K562 (cell line): ENCODE data around the gene PIANP. TPM values are rescaled to one million over a fixed set of nuclear protein-coding genes. Genes with fewer than 3 reads are reported as not detected.

Source experiments
- ATF4 ChIP-seq: fragments of 450-650 bp; formaldehyde crosslinking; IDR thresholded peaks from 2 replicates; pipeline ENCODE4 v1.4.0; 2022; ENCODE audit warnings: mild to moderate bottlenecking, moderate library complexity
- BCOR ChIP-seq: fragments of 450-650 bp; IDR thresholded peaks from 2 replicates; pipeline ENCODE4 v1.6.1; 2016
- BHLHE40 ChIP-seq: IDR thresholded peaks from 2 replicates; pipeline ENCODE4 v1.6.1; 2011; ENCODE audit warnings: low read length, improper control_type of control experiment
- CBX2 ChIP-seq: fragments of 200-600 bp; sonication (generic); IDR thresholded peaks from one replicate; pipeline ENCODE4 v1.6.1; 2012; ENCODE audit warnings: mild to moderate bottlenecking, low read length, inconsistent platforms; ENCODE audit not compliant: insufficient read depth, poor library complexity, severe bottlenecking
- CCNT2 ChIP-seq: IDR thresholded peaks from 2 replicates; pipeline ENCODE4 v1.6.1; 2011; ENCODE audit warnings: borderline replicate concordance, low read depth, mild to moderate bottlenecking, moderate library complexity, mixed read lengths, low read length; ENCODE audit not compliant: insufficient read length; ENCODE audit errors: extremely low read depth
- CREM ChIP-seq: IDR thresholded peaks from 2 replicates; pipeline ENCODE4 v1.6.1; 2014; ENCODE audit warnings: antibody characterized with exemption, low read depth
- DDX20 ChIP-seq: fragments of 450-650 bp; IDR thresholded peaks from 2 replicates; pipeline ENCODE4 v1.6.1; 2016; ENCODE audit warnings: missing genetic modification characterization, low read depth, mild to moderate bottlenecking, missing compliant biosample characterization, moderate library complexity
- EGR1 ChIP-seq: fragments of 450-650 bp; conservative IDR thresholded peaks from 2 replicates; pipeline ENCODE4 v1.6.1; 2017; ENCODE audit warnings: mild to moderate bottlenecking
- ELF4 ChIP-seq: fragments of 450-650 bp; formaldehyde crosslinking; IDR thresholded peaks from 2 replicates; pipeline ENCODE4 v1.4.0; 2022; ENCODE audit warnings: missing genetic modification characterization
- EP400 ChIP-seq: fragments of 450-650 bp; IDR thresholded peaks from 2 replicates; pipeline ENCODE4 v1.6.1; 2017; ENCODE audit warnings: antibody characterized with exemption, mild to moderate bottlenecking, moderate library complexity
- FOXO4 ChIP-seq: fragments of 450-650 bp; formaldehyde crosslinking; IDR thresholded peaks from 2 replicates; pipeline ENCODE4 v1.4.0; 2020; ENCODE audit warnings: mild to moderate bottlenecking, moderate library complexity
- FOXP4 ChIP-seq: sonication (generic); formaldehyde crosslinking; IDR thresholded peaks from 2 replicates; pipeline ENCODE4 v1.8.0; 2022; ENCODE audit warnings: mild to moderate bottlenecking, missing genetic modification reagents, borderline replicate concordance
- GABPB2 ChIP-seq: fragments of 250-450 bp; sonication (Bioruptor Pico); conservative IDR thresholded peaks from 2 replicates; pipeline ENCODE4 v1.5.1; 2021; ENCODE audit warnings: mild to moderate bottlenecking
- GATA2 ChIP-seq: sonication (generic); formaldehyde crosslinking; IDR thresholded peaks from 2 replicates; pipeline ENCODE4 v1.4.0; 2020; ENCODE audit warnings: mild to moderate bottlenecking, missing genetic modification reagents
- HEY1 ChIP-seq: fragments of 250-450 bp; sonication (Bioruptor Pico); IDR thresholded peaks from 2 replicates; pipeline ENCODE4 v1.5.0; 2020; ENCODE audit warnings: mild to moderate bottlenecking, moderate library complexity, borderline replicate concordance
- MTA2 ChIP-seq: fragments of 450-650 bp; IDR thresholded peaks from 2 replicates; pipeline ENCODE4 v1.6.1; 2016; ENCODE audit warnings: low read depth
- MXI1 ChIP-seq: IDR thresholded peaks from 2 replicates; pipeline ENCODE4 v1.6.1; 2011; ENCODE audit warnings: low read depth, mild to moderate bottlenecking, improper control_type of control experiment, low read length
- PCBP2 ChIP-seq: fragments of 200-400 bp; formaldehyde crosslinking; IDR thresholded peaks from 2 replicates; pipeline ENCODE4 v1.6.1; 2018; ENCODE audit warnings: low read length, low read depth, mild to moderate bottlenecking, moderate library complexity; ENCODE audit not compliant: poor library complexity, severe bottlenecking
- PHTF2 ChIP-seq: fragments of 250-450 bp; sonication (Bioruptor Pico); IDR thresholded peaks from 2 replicates; pipeline ENCODE4 v1.5.0; 2021; ENCODE audit warnings: mild to moderate bottlenecking
- SMAD1 ChIP-seq: fragments of 150-350 bp; IDR thresholded peaks from 2 replicates; pipeline ENCODE4 v1.6.1; 2014; ENCODE audit warnings: low read length, low read depth; ENCODE audit not compliant: partially characterized antibody
- SREBF1 ChIP-seq: fragments of 150-350 bp; IDR thresholded peaks from 2 replicates; pipeline ENCODE4 v1.6.1; 2014; ENCODE audit warnings: antibody characterized with exemption, low read depth, low read length, borderline replicate concordance
- SRSF9 ChIP-seq: fragments of 200-400 bp; formaldehyde crosslinking; IDR thresholded peaks from 2 replicates; pipeline ENCODE4 v1.6.1; 2017; ENCODE audit warnings: low read depth, low read length, borderline replicate concordance
- TEAD1 ChIP-seq, 2 experiments: fragments of 450-650 bp in 1 of 2; sonication (generic) in 1 of 2; formaldehyde crosslinking; IDR thresholded peaks; 2 replicates each; pipeline versions ENCODE4 v1.4.0 to v1.8.0; 2020 to 2022; ENCODE audit warnings: mild to moderate bottlenecking in 2 of 2, missing genetic modification reagents in 1 of 2
- ZNF184 ChIP-seq: sonication (generic); formaldehyde crosslinking; IDR thresholded peaks from 2 replicates; pipeline ENCODE4 v1.5.0; 2020; ENCODE audit warnings: missing genetic modification reagents
- ZNF239 ChIP-seq: fragments of 250-450 bp; sonication (Bioruptor Pico); IDR thresholded peaks from 2 replicates; pipeline ENCODE4 v1.4.0; 2020; ENCODE audit warnings: mild to moderate bottlenecking
- ZSCAN29 ChIP-seq: fragments of 450-650 bp; IDR thresholded peaks from 2 replicates; pipeline ENCODE4 v1.6.1; 2017
- polyA plus RNA-seq, 8 experiments: library from polyadenylated mRNA; depleted of rRNA in 4 of 8; stranded (reverse) in 5 of 8; unstranded in 3 of 8; fragments of >200 nt; fragmentation: Nextera tagmentation in 2 of 8; fragmentation: Illumina TruSeq in 1 of 8; extraction: Ambion mirVana in 2 of 8; extraction: Trizol in 1 of 8; gene quantifications; 2 replicates each; pipeline versions ENCODE4 v1.2.1 to v1.2.3, GENCODE V29; 2011 to 2014; ENCODE audit warnings: inconsistent platforms in 1 of 8, missing spikeins in 1 of 8
- total RNA-seq, 7 experiments: library from RNA; depleted of rRNA in 6 of 7; stranded (reverse); fragments of >200 nt in 6 of 7; fragmentation: Illumina TruSeq in 2 of 7; extraction: Trizol in 2 of 7; gene quantifications; 2 replicates each; pipeline versions ENCODE4 v1.2.1 to v1.2.3, GENCODE V29; 2011 to 2021; ENCODE audit warnings: low replicate concordance in 1 of 7

Gene PIANP
- total and polyA plus RNA-seq, 9 of the 15 experiments (the other 6 are each of a cell fraction or from before 2014, with no cell fraction given) = 0.07 TPM; not detected in 8

GRCh38 chr12:6688999-6689882 is 11.4 kb downstream of the PIANP start, which contains the start of gene ZNF384 (continued):
- 0 out of 2 replicates have a peak, but pooled peaks have one; percentile 17 for TF ChIP-seq MXI1
- no peak for TF ChIP-seq FOXP4 (CRISPR knock-in tag)
- no peak; the same call in 1 of the 2 replicates for TF ChIP-seq BHLHE40
- TF ChIP-seq CCNT2 = no peak
- TF ChIP-seq CBX2 = no peak
- no peak for TF ChIP-seq GABPB2 (CRISPR knock-in tag)
- no peak; a peak in 1 of 4 replicates for TF ChIP-seq TEAD1 (CRISPR knock-in tag; IDR thresholded peaks at IDR 0.05)
- TF ChIP-seq ATF4 (CRISPR knock-in tag) = no peak
- TF ChIP-seq ZNF184 (CRISPR knock-in tag) = no peak
- no peak for TF ChIP-seq PHTF2 (CRISPR knock-in tag)
- no peak for TF ChIP-seq BCOR
- TF ChIP-seq MTA2 = 0 out of 2 replicates have a peak, but pooled peaks have one; percentile 24
- TF ChIP-seq GATA2 (CRISPR knock-in tag) = no peak
- TF ChIP-seq SREBF1 = no peak
- TF ChIP-seq ELF4 (CRISPR knock-in tag) = peak; percentile 55; the same call in 1 of the 2 replicates
- TF ChIP-seq DDX20 (tag) = no peak
- TF ChIP-seq HEY1 = no peak
- peak; percentile 8 for TF ChIP-seq SMAD1
- TF ChIP-seq PCBP2 = peak; percentile 94
- TF ChIP-seq SRSF9 = no peak
- no peak for TF ChIP-seq ZSCAN29
- TF ChIP-seq CREM = peak; percentile 99
- TF ChIP-seq ZNF239 (CRISPR knock-in tag) = no peak
- peak; percentile 93 for TF ChIP-seq EP400
- peak; percentile 63 for TF ChIP-seq EGR1
- TF ChIP-seq FOXO4 = no peak
